Heart left ventricle (tissue), 16 donors: ENCODE results near the gene IGHMBP2. TPM values are rescaled to one million over a fixed set of nuclear protein-coding genes. Genes with fewer than 3 reads are reported as not detected.

ENCODE experiments used
- ATAC-seq, 4 donors: fragments of 200-7000 bp; cut with Tn5 transposase; one replicate each; pipeline ENCODE4 v1.9.1; 2020 to 2022; ENCODE audit warnings: moderate library complexity in 4 of 4, mild to moderate bottlenecking in 3 of 4, moderate number of reproducible peaks in 1 of 4
- DNase-seq, 5 donors: peaks; one replicate each; pipeline ENCODE4 v3.0.0-alpha.2; 2020
- H3K27ac ChIP-seq, 12 donors: fragments of 200-600 bp; sonication (generic) in 4 of 12; one replicate each; pipeline versions ENCODE4 v1.5.0 to v1.8.0; 2016 to 2022; ENCODE audit warnings: mild to moderate bottlenecking in 2 of 12
- H3K27me3 ChIP-seq, 9 donors: fragments of 200-600 bp; sonication (generic) in 2 of 9; one replicate each; pipeline versions ENCODE4 v1.5.1 to v1.8.0; 2016 to 2022; ENCODE audit warnings: mild to moderate bottlenecking in 3 of 9
- H3K36me3 ChIP-seq, 9 donors: fragments of 200-600 bp; sonication (generic) in 2 of 9; one replicate each; pipeline versions ENCODE4 v1.5.0 to v1.8.0; 2018 to 2022; ENCODE audit warnings: mild to moderate bottlenecking in 2 of 9
- H3K4me1 ChIP-seq, 12 donors: fragments of 200-600 bp; sonication (generic) in 4 of 12; one replicate each; pipeline versions ENCODE4 v1.5.0 to v1.8.0; 2016 to 2022; ENCODE audit warnings: mild to moderate bottlenecking in 3 of 12
- H3K4me3 ChIP-seq, 12 donors: fragments of 200-600 bp; sonication (generic) in 4 of 12; one replicate each; pipeline versions ENCODE4 v1.5.0 to v1.8.0; 2017 to 2022; ENCODE audit warnings: mild to moderate bottlenecking in 9 of 12, moderate library complexity in 4 of 12
- H3K9me3 ChIP-seq, 12 donors: fragments of 200-600 bp; sonication (generic) in 4 of 12; one replicate each; pipeline versions ENCODE4 v1.5.0 to v1.8.0; 2016 to 2022; ENCODE audit warnings: mild to moderate bottlenecking in 1 of 12
- POLR2A ChIP-seq, 2 donors: fragments of 450-650 bp; IDR thresholded peaks; one replicate each; pipeline ENCODE4 v1.6.1; 2017; ENCODE audit warnings: antibody characterized with exemption in 2 of 2, mild to moderate bottlenecking in 2 of 2, moderate library complexity in 2 of 2
- WGBS, 4 donors: extraction: QIAGEN DNeasy Blood & Tissue Kit in 2 of 4; methylation state at CpG; one replicate each; pipeline versions ENCODE4 v1.1.5 to v1.1.7; 2013 to 2018; 5-methylcytosine and 5-hydroxymethylcytosine counted together
- intact Hi-C, 10 donors: fragments of 100-400 bp; cut with DNase I; formaldehyde crosslinking; loops; one replicate each; pipeline versions ENCODE4 v1.11.1 to v1.14.2; 2022
- polyA plus RNA-seq, 2 donors: library from polyadenylated mRNA; stranded (reverse); fragments of 200-250 nt; gene quantifications; one replicate each; pipeline ENCODE4 v1.2.3, GENCODE V29; 2013
- total RNA-seq, 9 donors: library from RNA; depleted of rRNA in 2 of 9; stranded (reverse); fragments of >200 nt in 2 of 9; fragmentation: NEBNext Ultra II Directional in 3 of 9; extraction: Animal tissue kit (Norgen Biotek cat#: 25700) in 3 of 9; gene quantifications; one replicate each; pipeline versions ENCODE4 v1.1.0 to v1.2.4, GENCODE V29; 2016 to 2023
- TF ChIP-seq, protein P1 (sequence below), 12 donors: fragments of 200-600 bp; sonication (generic) in 4 of 12; IDR thresholded peaks; one replicate each; pipeline versions ENCODE4 v1.5.0 to v1.8.0; 2018 to 2022; ENCODE audit warnings: antibody characterized with exemption in 12 of 12, mild to moderate bottlenecking in 5 of 12
- donor health status: ischemic (EF 13 %, LVEDD 7.1; RV severe dilation, severe dysfunction).
- donor health status: healthy with polysubstance abuse.
- donor health status: DM: no; HTN: yes; CAD: no.
- donor health status: DM: no; HTN: no; CAD: no.
- donor health status: ischemic (EF 25% LVEDD 6.9; RV normal size, moderate dysfunction).
- donor health status: ischemic (EF 25% LVEDD 5.7; RV mildly dilated, moderate dysfunction).
- donor health status: healthy.
- donor health status: DM: yes; HTN: yes; CAD: no.
- donor health status: ischemic (EF 35%, LVEDD 5.7; RV mildly dilated, moderate dysfunction).
- donor health status: nonischemic (EF 11% LVEDD 7.7; RV severe dilation, severe dysfunction).
- donor health status: DM: yes; HTN: yes; CAD: no.
- donor health status: PGD.
- donor health status: ischemic (EF 29% LVEDD 5.4; RV normal size, mild dysfunction).
- donor health status: nonischemic (EF 23%, LVEDD 6.1; RV moderate dilation, normal function).

The IGHMBP2 gene
- total and polyA plus RNA-seq, 11 donors, result 8.3 to 18.9 (median 12.6) TPM

DNA sequence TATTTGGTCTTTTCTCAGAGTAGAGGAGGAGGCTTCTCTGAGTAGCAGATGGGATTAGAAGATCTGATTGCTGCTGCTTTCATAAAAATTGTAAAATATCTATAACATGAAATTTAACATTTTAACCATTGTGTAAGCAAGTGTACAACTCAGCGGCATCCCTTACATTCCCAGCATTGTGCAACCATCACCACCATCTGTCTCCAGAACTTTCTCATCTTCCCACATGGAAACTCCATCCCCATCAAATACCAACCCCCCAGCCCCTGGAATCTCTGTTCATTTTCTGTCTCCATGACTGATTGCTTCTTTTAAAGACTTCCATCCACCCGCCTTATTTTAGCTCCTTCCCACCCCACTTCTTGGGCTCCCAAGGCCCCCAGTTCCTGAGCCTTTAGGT lies 44.8 kb downstream of the IGHMBP2 start:
- Histone ChIP-seq H3K27ac (no peak overlapping the region), H3K9me3 (no peaks in the 10 kb centered on the region), H3K4me1 (peaks cover 0 to 14% (median 2%) of the 10 kb centered on the region in 12 donors), H3K27me3 (no peaks in the 10 kb centered on the region), H3K36me3 (no peaks in the 10 kb centered on the region), H3K4me3 (no peak overlapping the region)
- DNase-seq (no peak), ATAC-seq (no peak)
- TF ChIP-seq, protein P1, sequence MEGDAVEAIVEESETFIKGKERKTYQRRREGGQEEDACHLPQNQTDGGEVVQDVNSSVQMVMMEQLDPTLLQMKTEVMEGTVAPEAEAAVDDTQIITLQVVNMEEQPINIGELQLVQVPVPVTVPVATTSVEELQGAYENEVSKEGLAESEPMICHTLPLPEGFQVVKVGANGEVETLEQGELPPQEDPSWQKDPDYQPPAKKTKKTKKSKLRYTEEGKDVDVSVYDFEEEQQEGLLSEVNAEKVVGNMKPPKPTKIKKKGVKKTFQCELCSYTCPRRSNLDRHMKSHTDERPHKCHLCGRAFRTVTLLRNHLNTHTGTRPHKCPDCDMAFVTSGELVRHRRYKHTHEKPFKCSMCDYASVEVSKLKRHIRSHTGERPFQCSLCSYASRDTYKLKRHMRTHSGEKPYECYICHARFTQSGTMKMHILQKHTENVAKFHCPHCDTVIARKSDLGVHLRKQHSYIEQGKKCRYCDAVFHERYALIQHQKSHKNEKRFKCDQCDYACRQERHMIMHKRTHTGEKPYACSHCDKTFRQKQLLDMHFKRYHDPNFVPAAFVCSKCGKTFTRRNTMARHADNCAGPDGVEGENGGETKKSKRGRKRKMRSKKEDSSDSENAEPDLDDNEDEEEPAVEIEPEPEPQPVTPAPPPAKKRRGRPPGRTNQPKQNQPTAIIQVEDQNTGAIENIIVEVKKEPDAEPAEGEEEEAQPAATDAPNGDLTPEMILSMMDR (IDR thresholded peaks at IDR 0.05), result no peak
- TF ChIP-seq POLR2A (IDR thresholded peaks at IDR 0.05), result no peak
- intact Hi-C loops, result no loop called here
- WGBS, 4 donors, result 70 to 91% (median 82%) methylated on average over 2 of the region's 2 CpGs

DNA sequence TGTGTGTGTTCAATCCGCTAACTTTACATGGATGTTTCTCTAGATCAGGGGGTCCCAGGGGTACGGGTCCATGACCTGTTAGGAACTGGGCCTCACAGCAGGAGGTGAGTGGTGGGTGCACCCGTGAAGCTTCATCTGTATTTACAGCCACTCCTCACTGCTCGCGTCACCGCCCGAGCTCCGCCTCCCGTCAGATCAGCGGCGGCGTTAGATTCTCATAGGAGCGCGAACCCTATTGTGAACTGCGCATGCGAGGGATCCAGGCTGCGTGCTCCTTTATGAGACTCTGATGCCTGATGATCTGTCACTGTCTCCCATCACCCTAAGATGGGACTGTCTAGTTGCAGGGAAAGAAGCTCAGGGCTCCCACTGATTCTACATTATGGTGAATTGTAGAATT lies 45.2 kb downstream of the IGHMBP2 start:
- TF ChIP-seq, protein P1 (IDR thresholded peaks at IDR 0.05), result no peak
- TF ChIP-seq POLR2A (IDR thresholded peaks at IDR 0.05), result no peak
- 94 to 95% (median 95%) methylated on average over 17 of the region's 17 CpGs for WGBS, 4 donors
- no peaks in the 10 kb centered on the region for H3K36me3 ChIP-seq
- DNase-seq, result no peak
- intact Hi-C loops, result no loop called here
- no peak overlapping the region for H3K27ac ChIP-seq
- H3K9me3 ChIP-seq, result no peaks in the 10 kb centered on the region
- H3K4me3 ChIP-seq, result no peak overlapping the region
- H3K4me1 ChIP-seq, result peaks cover 0 to 14% (median 2%) of the 10 kb centered on the region in 12 donors
- ATAC-seq, result no peak
- no peaks in the 10 kb centered on the region for H3K27me3 ChIP-seq

DNA sequence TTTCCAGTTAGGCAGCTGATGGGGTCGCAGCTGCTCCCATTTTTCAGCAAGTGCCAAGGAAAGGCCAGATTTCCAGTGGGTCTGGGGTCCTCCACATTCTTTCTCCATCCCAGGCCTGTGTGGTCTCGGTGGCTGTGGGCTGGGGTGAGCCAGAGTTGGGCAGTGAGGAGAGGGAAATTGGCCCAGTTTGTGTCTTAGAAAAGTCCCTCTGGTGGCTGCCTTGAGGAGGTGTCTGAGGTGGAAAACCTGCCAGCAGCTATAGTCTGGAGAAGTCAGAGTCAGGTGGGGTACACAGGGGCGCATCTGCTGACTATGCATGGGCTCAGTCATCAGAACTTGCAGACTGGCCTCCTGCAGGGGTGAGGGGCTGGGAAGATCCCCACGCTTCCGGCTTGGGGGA lies 46.6 kb downstream of the IGHMBP2 start:
- DNase-seq, result no peak
- H3K36me3 ChIP-seq, result no peaks in the 10 kb centered on the region
- no peaks in the 10 kb centered on the region for H3K27me3 ChIP-seq
- TF ChIP-seq, protein P1 (IDR thresholded peaks at IDR 0.05), result no peak
- no peak for TF ChIP-seq POLR2A (IDR thresholded peaks at IDR 0.05)
- H3K9me3 ChIP-seq, result no peaks in the 10 kb centered on the region
- 83 to 93% (median 85%) methylated on average over 5 of the region's 5 CpGs for WGBS, 4 donors
- peak overlapping the region in 1 of 12 donors; percentile 32 for H3K27ac ChIP-seq
- no peak overlapping the region for H3K4me3 ChIP-seq
- intact Hi-C loops, result loop anchor here in 1 of 10 donors (10.0 kb wide), 1 partner anchor 135 kb away; no protein-coding TSS in a partner anchor
- H3K4me1 ChIP-seq, result peaks cover 0 to 19% (median 8%) of the 10 kb centered on the region in 12 donors
- no peak for ATAC-seq

DNA sequence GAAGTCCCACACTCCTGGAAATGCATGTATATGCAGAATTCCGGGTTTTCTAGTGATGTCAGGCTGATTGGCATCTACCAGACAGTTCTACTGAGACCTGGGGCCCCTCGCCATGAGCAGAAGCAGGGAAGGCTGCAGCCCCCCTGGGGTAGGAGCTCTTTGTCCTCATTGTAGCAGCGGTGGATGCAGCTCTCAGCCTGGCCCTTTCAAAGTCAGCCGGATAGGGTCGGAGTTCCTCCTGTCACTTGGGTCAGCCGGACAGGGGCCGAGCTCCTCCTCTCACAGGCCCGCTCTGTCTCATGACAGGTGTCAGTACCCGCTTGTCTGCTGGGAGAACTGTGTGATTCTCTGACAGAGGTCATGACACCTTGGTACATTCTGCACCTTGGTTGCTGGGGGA lies 47.1 kb downstream of the IGHMBP2 start:
- H3K27ac ChIP-seq, result peak overlapping the region in 1 of 12 donors; percentile 32

More for the DNA sequence above, 47.1 kb downstream of the IGHMBP2 start:
- TF ChIP-seq, protein P1 (IDR thresholded peaks at IDR 0.05), result no peak
- TF ChIP-seq POLR2A (IDR thresholded peaks at IDR 0.05), result no peak
- intact Hi-C loops, result loop anchor here in 1 of 10 donors (10.0 kb wide), 1 partner anchor 134 kb away; no protein-coding TSS in a partner anchor
- H3K4me1 ChIP-seq, result peaks cover 0 to 23% (median 10%) of the 10 kb centered on the region in 12 donors
- no peaks in the 10 kb centered on the region for H3K9me3 ChIP-seq
- ATAC-seq, result no peak
- no peaks in the 10 kb centered on the region for H3K27me3 ChIP-seq
- DNase-seq, result no peak
- H3K36me3 ChIP-seq, result no peaks in the 10 kb centered on the region
- no peak overlapping the region for H3K4me3 ChIP-seq
- WGBS, 4 donors, result 76 to 89% (median 84%) methylated on average over 9 of the region's 9 CpGs
